GM18951 (cell line): ENCODE results near the gene SNX2.

Experiments used
- POLR2A ChIP-seq: IDR thresholded peaks from 4 replicates; pipeline ENCODE4 v1.6.1; 2011; ENCODE audit warnings: mild to moderate bottlenecking; ENCODE audit not compliant: insufficient read length, insufficient read depth; ENCODE audit errors: extremely low read depth
- in situ Hi-C: fragments of 300-500 bp; cut with MboI; formaldehyde crosslinking; loops from one replicate; pipeline ENCODE4 v1.12.0; 2022; ENCODE audit warnings: low sequenced_read_pairs, mixed read lengths, inconsistent platforms; ENCODE audit not compliant: unreplicated experiment

SNX2 gene

GRCh38 chr5:122864400-122864799 lies 89.5 kb downstream of the SNX2 start:
- TF ChIP-seq POLR2A = no peak
- in situ Hi-C loops = no loop called here

GRCh38 chr5:122864842-122865241 lies 90.0 kb downstream of the SNX2 start:
- TF ChIP-seq POLR2A = no peak
- in situ Hi-C loops = no loop called here

GRCh38 chr5:122870219-122870856 lies 95.5 kb downstream of the SNX2 start:
- no peak for TF ChIP-seq POLR2A
- in situ Hi-C loops = no loop called here

- no peak for TF ChIP-seq POLR2A
- in situ Hi-C loops = no loop called here
Measured at GRCh38 chr5:122871661-122872060, 96.8 kb downstream of the SNX2 start.

GRCh38 chr5:122874179-122874875 lies 99.4 kb downstream of the SNX2 start:
- in situ Hi-C loops = no loop called here
- no peak for TF ChIP-seq POLR2A

- TF ChIP-seq POLR2A = no peak
- in situ Hi-C loops = no loop called here
Measured at GRCh38 chr5:122877518-122877917, 102.6 kb downstream of the SNX2 start.

GRCh38 chr5:122879076-122879475 lies 104.2 kb downstream of the SNX2 start:
- in situ Hi-C loops = no loop called here
- TF ChIP-seq POLR2A = no peak
